GM10266 (cell line): ENCODE measurements around the gene SEC61A2.
A peak's percentile ranks its signal among the peaks of the same experiment; 100 is the strongest.
"Not testable (repeated sequence)": the region's sequence is repeated elsewhere in the genome, so short reads cannot be mapped to it uniquely, and the experiment has no call there.

Experiments
- DNase-seq: peaks from one replicate; pipeline ENCODE4 v3.0.0; 2012; ENCODE audit errors: extremely low spot score
- TF ChIP-seq, protein P1 (sequence below): IDR thresholded peaks from 2 replicates; pipeline ENCODE4 v1.5.1; 2012; ENCODE audit warnings: mild to moderate bottlenecking, low read depth; ENCODE audit not compliant: control insufficient read depth, insufficient read depth; ENCODE audit errors: missing control alignments

SEC61A2 gene

GRCh38 chr10:12129222-12130111 lies at the start of gene SEC61A2:
Gene SEC61A2 (plus strand): TSS chr10:12129677. CDS start chr10:12129788, 111 bp downstream.
- TF ChIP-seq, protein P1, sequence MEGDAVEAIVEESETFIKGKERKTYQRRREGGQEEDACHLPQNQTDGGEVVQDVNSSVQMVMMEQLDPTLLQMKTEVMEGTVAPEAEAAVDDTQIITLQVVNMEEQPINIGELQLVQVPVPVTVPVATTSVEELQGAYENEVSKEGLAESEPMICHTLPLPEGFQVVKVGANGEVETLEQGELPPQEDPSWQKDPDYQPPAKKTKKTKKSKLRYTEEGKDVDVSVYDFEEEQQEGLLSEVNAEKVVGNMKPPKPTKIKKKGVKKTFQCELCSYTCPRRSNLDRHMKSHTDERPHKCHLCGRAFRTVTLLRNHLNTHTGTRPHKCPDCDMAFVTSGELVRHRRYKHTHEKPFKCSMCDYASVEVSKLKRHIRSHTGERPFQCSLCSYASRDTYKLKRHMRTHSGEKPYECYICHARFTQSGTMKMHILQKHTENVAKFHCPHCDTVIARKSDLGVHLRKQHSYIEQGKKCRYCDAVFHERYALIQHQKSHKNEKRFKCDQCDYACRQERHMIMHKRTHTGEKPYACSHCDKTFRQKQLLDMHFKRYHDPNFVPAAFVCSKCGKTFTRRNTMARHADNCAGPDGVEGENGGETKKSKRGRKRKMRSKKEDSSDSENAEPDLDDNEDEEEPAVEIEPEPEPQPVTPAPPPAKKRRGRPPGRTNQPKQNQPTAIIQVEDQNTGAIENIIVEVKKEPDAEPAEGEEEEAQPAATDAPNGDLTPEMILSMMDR = no peak
- DNase-seq = peak; percentile 100

DNA sequence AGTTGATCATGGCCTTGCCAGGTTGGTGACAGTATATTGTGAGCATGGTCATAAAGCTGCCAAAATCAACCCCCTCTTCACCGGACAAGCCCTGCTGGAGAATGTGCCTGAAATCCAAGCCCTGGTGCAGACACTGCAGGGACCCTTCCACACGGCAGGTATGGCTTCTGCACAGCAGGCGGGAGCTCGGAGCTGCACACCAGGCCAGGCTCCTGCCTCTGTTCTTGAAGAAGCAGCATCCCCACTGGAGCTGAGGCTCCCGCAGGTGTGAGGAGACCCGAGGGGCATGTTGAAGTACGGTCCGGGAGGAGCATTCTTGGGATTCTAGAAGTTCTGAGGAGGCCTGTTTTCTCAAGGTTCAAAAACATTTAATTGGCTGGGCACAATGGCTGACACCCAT lies 48.0 kb upstream of the SEC61A2 start:
- TF ChIP-seq, protein P1 = no peak
- no peak for DNase-seq

GRCh38 chr10:12081879-12082557 lies 47.5 kb upstream of the SEC61A2 start:
- TF ChIP-seq, protein P1 = no peak
- no peak for DNase-seq

DNA sequence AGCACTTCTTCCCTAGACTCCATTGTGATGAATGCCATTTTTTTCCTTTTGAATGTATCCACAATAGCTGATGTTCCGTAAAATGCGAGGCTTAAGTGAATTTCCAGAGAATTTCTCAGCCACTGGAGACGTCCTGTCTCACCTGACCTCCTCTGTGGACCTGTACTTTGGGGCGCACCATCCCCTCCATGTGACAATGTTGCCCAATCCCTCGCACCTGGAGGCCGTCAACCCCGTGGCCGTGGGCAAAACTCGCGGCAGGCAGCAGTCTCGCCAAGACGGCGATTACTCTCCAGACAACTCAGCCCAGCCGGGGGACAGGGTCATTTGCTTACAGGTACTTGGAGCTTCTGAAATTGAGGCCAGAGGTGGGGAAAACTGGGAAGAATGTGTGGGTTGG lies 40.6 kb upstream of the SEC61A2 start:
- no peak for DNase-seq
- TF ChIP-seq, protein P1 = no peak

GRCh38 chr10:12091421-12091820 lies 38.1 kb upstream of the SEC61A2 start:
- TF ChIP-seq, protein P1 = no peak
- no peak for DNase-seq

GRCh38 chr10:12097361-12097760 lies 32.1 kb upstream of the SEC61A2 start:
- DNase-seq = not testable (repeated sequence)

GRCh38 chr10:12097791-12098190 lies 31.7 kb upstream of the SEC61A2 start:
- TF ChIP-seq, protein P1 = no peak
- DNase-seq = no peak
